Measurements from ENCODE around the gene TFEC. TPM values are rescaled to one million over a fixed set of nuclear protein-coding genes. Genes with fewer than 3 reads are reported as not detected.

TFEC gene
- total RNA-seq, 1 experiment from 2014 or later: not detected

- H3K56ac ChIP-seq (ENCODE audit: insufficient read length, low read depth, low read length): no peak overlapping the region
Measured at GRCh38 chr7:116024826-116025809, 5.4 kb downstream of the TFEC start.

More at GRCh38 chr7:116024826-116025809, 5.4 kb downstream of the TFEC start:
- Histone ChIP-seq H3K18ac (ENCODE audit: insufficient read length, low read depth, low read length) (no peak overlapping the region), H2BK12ac (ENCODE audit: insufficient read length, low read depth, low read length) (no peak overlapping the region), H3T11ph (ENCODE audit: low read length) (no peak overlapping the region), H3K4me1 (ENCODE audit: insufficient read depth, low read length) (no peaks in the 10 kb centered on the region), H3K27me3 (ENCODE audit: insufficient read depth, low read length) (no peaks in the 10 kb centered on the region), H2BK120ac (ENCODE audit: low read depth, low read length, poor library complexity, severe bottlenecking) (no peak overlapping the region), H3K9ac (ENCODE audit: extremely low read depth, insufficient read length, low read length) (no peak overlapping the region), H2AK5ac (ENCODE audit: insufficient read length, low read length) (no peak overlapping the region), H3K4ac (ENCODE audit: low read depth, low read length) (no peak overlapping the region), H4K91ac (ENCODE audit: insufficient read length, low read depth, low read length) (no peak overlapping the region), H4K5ac (ENCODE audit: insufficient read length, low read depth, low read length) (no peak overlapping the region), H3K79me2 (ENCODE audit: insufficient read depth, low read length) (no peaks in the 10 kb centered on the region), H2BK20ac (ENCODE audit: low read depth, low read length, poor library complexity, severe bottlenecking) (no peak overlapping the region), H3K23me2 (ENCODE audit: insufficient read length, low read depth, low read length, poor library complexity, severe bottlenecking) (no peaks in the 10 kb centered on the region), H2BK5ac (ENCODE audit: insufficient read length, low read length) (no peak overlapping the region), H4K20me1 (ENCODE audit: control insufficient read depth, insufficient read depth, insufficient read length) (no peaks in the 10 kb centered on the region), H3K4me2 (ENCODE audit: insufficient read depth, insufficient read length, low read length) (no peak overlapping the region), H3K79me1 (ENCODE audit: insufficient read depth, low read depth, low read length, poor library complexity, severe bottlenecking) (no peaks in the 10 kb centered on the region), H2BK15ac (ENCODE audit: low read depth, low read length) (no peak overlapping the region), H3K23ac (ENCODE audit: insufficient read length, low read depth, low read length) (no peak overlapping the region), H2AFZ (ENCODE audit: low read length) (no peak overlapping the region), H3K27ac (ENCODE audit: insufficient read length, low read depth, low read length) (no peak overlapping the region), H3K9me3 (ENCODE audit: control insufficient read depth, low read depth, low read length) (no peaks in the 10 kb centered on the region), H3K14ac (ENCODE audit: insufficient read depth, low read length) (no peak overlapping the region), H4K8ac (replicated peaks; ENCODE audit: insufficient read length, low read depth, low read length) (no peak overlapping the region)
- no peaks in the 10 kb centered on the region; the same call in 1 of the 2 replicates for H3K27me3 Mint-ChIP-seq (ENCODE audit: low read depth)
- no CpG with 5 or more reads among the region's 1 CpG for WGBS (ENCODE audit: extremely low coverage, insufficient read length, low lambda C conversion rate)
- no peak overlapping the region for H3K27ac Mint-ChIP-seq
- DNase-seq: no peak
- no peak for TF ChIP-seq CTCF (conservative IDR thresholded peaks at IDR 0.05)
- no peaks in the 10 kb centered on the region for H3K9me3 Mint-ChIP-seq
- no peaks in the 10 kb centered on the region for H3K36me3 Mint-ChIP-seq (ENCODE audit: insufficient read depth in 1 of 3, low read depth in 3 of 3)
- no peak overlapping the region for H3K4me3 Mint-ChIP-seq
- H3K4me1 Mint-ChIP-seq: no peaks in the 10 kb centered on the region

Measured in H9 (cell line).